C4-2B (cell line): ENCODE data around the gene SPATS1.

Experiments
- H3K27ac ChIP-seq: fragments of 450-650 bp; 2 replicates; pipeline ENCODE4 v1.5.1; 2017
- CTCF ChIP-seq: fragments of 450-650 bp; conservative IDR thresholded peaks from 2 replicates; pipeline ENCODE4 v1.5.1; 2017; ENCODE audit warnings: mild to moderate bottlenecking
- ZFX ChIP-seq: fragments of 450-650 bp; IDR thresholded peaks from 2 replicates; pipeline ENCODE4 v1.6.1; 2017

The SPATS1 gene

GRCh38 chr6:44352259-44352658 lies 9.8 kb downstream of the SPATS1 start:
- no peak overlapping the region for H3K27ac ChIP-seq
- no peak for TF ChIP-seq CTCF
- TF ChIP-seq ZFX, result no peak

- TF ChIP-seq ZFX (no peak), CTCF (no peak)
- H3K27ac ChIP-seq, result no peak overlapping the region
Measured at GRCh38 chr6:44353336-44353735, 10.9 kb downstream of the SPATS1 start.

GRCh38 chr6:44355640-44356039 lies 13.2 kb downstream of the SPATS1 start:
- TF ChIP-seq ZFX, result no peak
- no peak for TF ChIP-seq CTCF
- no peak overlapping the region for H3K27ac ChIP-seq

GRCh38 chr6:44356487-44356886 lies 14.0 kb downstream of the SPATS1 start:
- no peak overlapping the region for H3K27ac ChIP-seq
- no peak for TF ChIP-seq ZFX
- TF ChIP-seq CTCF, result no peak

- H3K27ac ChIP-seq, result no peak overlapping the region
- TF ChIP-seq ZFX (no peak), CTCF (no peak)
Measured at GRCh38 chr6:44359973-44360372, 17.5 kb downstream of the SPATS1 start.

GRCh38 chr6:44361947-44362346 lies 19.5 kb downstream of the SPATS1 start:
- TF ChIP-seq ZFX (no peak), CTCF (no peak)

GRCh38 chr6:44363377-44363926 lies 21.0 kb downstream of the SPATS1 start:
- no peak overlapping the region for H3K27ac ChIP-seq
- TF ChIP-seq CTCF (no peak), ZFX (no peak)

More at GRCh38 chr6:44361947-44362346, 19.5 kb downstream of the SPATS1 start:
- H3K27ac ChIP-seq, result no peak overlapping the region
